ENCODE results near the gene SKA3. TPM values are rescaled to one million over a fixed set of nuclear protein-coding genes. Genes with fewer than 3 reads are reported as not detected.
A peak's percentile ranks its signal among the peaks of the same experiment; 100 is the strongest.

The SKA3 gene
- total RNA-seq, 1 donor, result 13.8 TPM

DNA sequence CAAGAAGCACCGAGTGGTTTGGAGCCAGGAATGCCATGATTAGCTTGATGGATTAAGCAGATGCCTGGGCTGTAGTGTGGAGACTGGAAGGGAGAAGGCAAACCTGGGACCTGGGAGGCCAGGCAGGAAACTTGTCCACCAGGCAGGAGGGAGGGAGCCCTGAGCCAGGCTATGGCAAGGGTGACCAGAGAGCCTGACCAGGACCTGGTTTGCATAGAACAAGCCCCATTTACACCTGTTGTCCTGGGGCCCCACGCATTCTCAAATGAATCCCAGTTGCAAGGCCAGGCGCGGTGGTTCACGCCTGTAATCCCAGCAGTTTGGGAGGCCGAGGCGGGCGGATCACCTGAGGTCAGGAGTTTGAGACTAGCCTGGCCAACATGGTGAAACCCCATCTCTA lies 64.8 kb downstream of the SKA3 start:
- no peaks in the 10 kb centered on the region for H3K36me3 ChIP-seq (ENCODE audit: insufficient read depth, low read length)
- H3K9me3 ChIP-seq (ENCODE audit: low read depth, low read length), result no peaks in the 10 kb centered on the region
- H3K4me2 ChIP-seq (ENCODE audit: insufficient read depth, low read length), result no peak overlapping the region
- no peak for DNase-seq (ENCODE audit: insufficient read length, low spot score, missing footprints)
- H4K20me1 ChIP-seq (ENCODE audit: insufficient read depth, low read length), result no peaks in the 10 kb centered on the region
- TF ChIP-seq, protein P1, sequence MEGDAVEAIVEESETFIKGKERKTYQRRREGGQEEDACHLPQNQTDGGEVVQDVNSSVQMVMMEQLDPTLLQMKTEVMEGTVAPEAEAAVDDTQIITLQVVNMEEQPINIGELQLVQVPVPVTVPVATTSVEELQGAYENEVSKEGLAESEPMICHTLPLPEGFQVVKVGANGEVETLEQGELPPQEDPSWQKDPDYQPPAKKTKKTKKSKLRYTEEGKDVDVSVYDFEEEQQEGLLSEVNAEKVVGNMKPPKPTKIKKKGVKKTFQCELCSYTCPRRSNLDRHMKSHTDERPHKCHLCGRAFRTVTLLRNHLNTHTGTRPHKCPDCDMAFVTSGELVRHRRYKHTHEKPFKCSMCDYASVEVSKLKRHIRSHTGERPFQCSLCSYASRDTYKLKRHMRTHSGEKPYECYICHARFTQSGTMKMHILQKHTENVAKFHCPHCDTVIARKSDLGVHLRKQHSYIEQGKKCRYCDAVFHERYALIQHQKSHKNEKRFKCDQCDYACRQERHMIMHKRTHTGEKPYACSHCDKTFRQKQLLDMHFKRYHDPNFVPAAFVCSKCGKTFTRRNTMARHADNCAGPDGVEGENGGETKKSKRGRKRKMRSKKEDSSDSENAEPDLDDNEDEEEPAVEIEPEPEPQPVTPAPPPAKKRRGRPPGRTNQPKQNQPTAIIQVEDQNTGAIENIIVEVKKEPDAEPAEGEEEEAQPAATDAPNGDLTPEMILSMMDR (IDR thresholded peaks at IDR 0.05; ENCODE audit: extremely low read depth, low read depth, low read length), result no peak
- H3K79me2 ChIP-seq (ENCODE audit: insufficient read depth, low read length), result no peaks in the 10 kb centered on the region
- no peaks in the 10 kb centered on the region for H3K27me3 ChIP-seq (ENCODE audit: insufficient read depth, low read length)
- no peak overlapping the region for H2AFZ ChIP-seq (ENCODE audit: low read length)
- no peak overlapping the region for H3K27ac ChIP-seq (ENCODE audit: low read depth, low read length)
- H3K4me1 ChIP-seq (ENCODE audit: insufficient read depth, low read length), result peaks cover 1% of the 10 kb centered on the region
- no peak overlapping the region for H3K4me3 ChIP-seq (ENCODE audit: insufficient read depth, low read length)

- TF ChIP-seq, protein P1 (IDR thresholded peaks at IDR 0.05; ENCODE audit: extremely low read depth, low read depth, low read length), result no peak
- no peak for DNase-seq (ENCODE audit: insufficient read length, low spot score, missing footprints)
- no peak overlapping the region for H3K4me3 ChIP-seq (ENCODE audit: insufficient read depth, low read length)
- H4K20me1 ChIP-seq (ENCODE audit: insufficient read depth, low read length), result no peaks in the 10 kb centered on the region
- H3K79me2 ChIP-seq (ENCODE audit: insufficient read depth, low read length), result no peaks in the 10 kb centered on the region
- H3K27ac ChIP-seq (ENCODE audit: low read depth, low read length), result no peak overlapping the region
- H3K4me2 ChIP-seq (ENCODE audit: insufficient read depth, low read length), result no peak overlapping the region
- H3K9me3 ChIP-seq (ENCODE audit: low read depth, low read length), result no peaks in the 10 kb centered on the region
- H3K27me3 ChIP-seq (ENCODE audit: insufficient read depth, low read length), result no peaks in the 10 kb centered on the region
- H3K36me3 ChIP-seq (ENCODE audit: insufficient read depth, low read length), result no peaks in the 10 kb centered on the region
- peaks cover 12% of the 10 kb centered on the region for H3K4me1 ChIP-seq (ENCODE audit: insufficient read depth, low read length)
- H2AFZ ChIP-seq (ENCODE audit: low read length), result no peak overlapping the region
These were observed 67.2 kb downstream of the SKA3 start for GRCh38 chr13:21109168-21109567.

GRCh38 chr13:21106089-21106488 lies 70.3 kb downstream of the SKA3 start:
- H3K4me2 ChIP-seq (ENCODE audit: insufficient read depth, low read length), result peak overlapping the region; percentile 69
- no peaks in the 10 kb centered on the region for H3K9me3 ChIP-seq (ENCODE audit: low read depth, low read length)
- peaks cover 12% of the 10 kb centered on the region for H3K4me1 ChIP-seq (ENCODE audit: insufficient read depth, low read length)
- no peaks in the 10 kb centered on the region for H4K20me1 ChIP-seq (ENCODE audit: insufficient read depth, low read length)
- peak; percentile 95 for DNase-seq (ENCODE audit: insufficient read length, low spot score, missing footprints)
- H2AFZ ChIP-seq (ENCODE audit: low read length), result peak overlapping the region; percentile 60
- H3K27me3 ChIP-seq (ENCODE audit: insufficient read depth, low read length), result no peaks in the 10 kb centered on the region
- H3K79me2 ChIP-seq (ENCODE audit: insufficient read depth, low read length), result no peaks in the 10 kb centered on the region
- H3K36me3 ChIP-seq (ENCODE audit: insufficient read depth, low read length), result no peaks in the 10 kb centered on the region
- no peak overlapping the region for H3K4me3 ChIP-seq (ENCODE audit: insufficient read depth, low read length)
- peak overlapping the region; percentile 83 for H3K27ac ChIP-seq (ENCODE audit: low read depth, low read length)
- TF ChIP-seq, protein P1 (IDR thresholded peaks at IDR 0.05; ENCODE audit: extremely low read depth, low read depth, low read length), result no peak

DNA sequence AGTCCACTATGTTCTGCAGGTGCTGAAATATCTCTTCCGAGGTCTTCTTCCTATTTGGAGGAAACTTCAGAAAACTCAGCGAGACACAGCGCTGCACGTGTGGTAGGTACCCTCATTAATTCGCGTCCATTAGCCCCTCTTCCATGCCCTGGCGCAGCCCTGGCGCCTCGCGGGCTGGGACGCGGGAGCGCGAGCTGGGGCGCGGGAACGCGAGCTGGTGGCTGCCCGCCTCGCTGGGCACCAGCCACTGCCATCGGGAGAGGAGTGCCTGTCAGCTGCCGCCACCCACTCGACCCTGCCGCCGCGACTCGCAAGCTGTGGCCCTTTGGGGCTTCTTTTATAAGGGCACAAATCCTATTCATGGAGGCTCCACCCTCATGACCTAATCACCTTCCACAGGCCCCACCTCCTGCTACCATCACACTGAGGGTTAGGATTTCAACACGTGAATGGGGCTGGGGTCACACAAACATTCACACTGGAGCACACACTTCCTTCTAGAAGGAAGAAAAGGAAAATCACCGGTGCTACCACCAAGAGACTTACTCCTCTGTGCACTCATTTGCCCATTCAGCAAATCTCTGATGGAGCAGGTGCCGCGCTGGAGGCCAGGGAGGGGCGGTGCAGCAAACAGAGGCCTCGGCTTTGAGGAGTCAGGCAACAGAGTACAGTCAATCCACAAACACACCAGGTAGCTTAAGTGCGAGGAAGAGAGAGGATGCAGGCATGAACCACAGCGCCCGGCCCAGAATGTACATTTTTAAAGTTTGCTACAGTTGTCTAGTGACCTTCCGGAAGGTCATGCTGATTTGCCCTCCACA lies 71.9 kb downstream of the SKA3 start:
- H3K27ac ChIP-seq (ENCODE audit: low read depth, low read length), result no peak overlapping the region
- H2AFZ ChIP-seq (ENCODE audit: low read length), result no peak overlapping the region
- no peaks in the 10 kb centered on the region for H3K27me3 ChIP-seq (ENCODE audit: insufficient read depth, low read length)

More for the DNA sequence above, 71.9 kb downstream of the SKA3 start:
- TF ChIP-seq, protein P1 (IDR thresholded peaks at IDR 0.05; ENCODE audit: extremely low read depth, low read depth, low read length), result no peak
- no peak overlapping the region for H3K4me3 ChIP-seq (ENCODE audit: insufficient read depth, low read length)
- H3K79me2 ChIP-seq (ENCODE audit: insufficient read depth, low read length), result no peaks in the 10 kb centered on the region
- H4K20me1 ChIP-seq (ENCODE audit: insufficient read depth, low read length), result no peaks in the 10 kb centered on the region
- H3K4me1 ChIP-seq (ENCODE audit: insufficient read depth, low read length), result peaks cover 12% of the 10 kb centered on the region
- no peaks in the 10 kb centered on the region for H3K36me3 ChIP-seq (ENCODE audit: insufficient read depth, low read length)
- no peak for DNase-seq (ENCODE audit: insufficient read length, low spot score, missing footprints)
- no peak overlapping the region for H3K4me2 ChIP-seq (ENCODE audit: insufficient read depth, low read length)
- no peaks in the 10 kb centered on the region for H3K9me3 ChIP-seq (ENCODE audit: low read depth, low read length)

All from osteoblast (primary cell).